H1 (cell line): Measurements from ENCODE around the gene SLTM. TPM values are rescaled to one million over a fixed set of nuclear protein-coding genes. Genes with fewer than 3 reads are reported as not detected.

ENCODE experiments used
- CTCF ChIA-PET: fragments of 300-600 bp; sonication (Branson Sonifier 250); formaldehyde crosslinking; loops from one replicate; lab custom pipeline; 2021; ENCODE audit not compliant: partially characterized antibody; lab: Charles Lee
- POLR2A ChIA-PET: fragments of 300-600 bp; sonication (Branson Sonifier 250); formaldehyde crosslinking; loops from one replicate; lab custom pipeline; 2021; ENCODE audit warnings: inconsistent platforms; ENCODE audit not compliant: partially characterized antibody; lab: Charles Lee
- DNase-seq, 2 experiments: peaks; one replicate each; pipeline versions ENCODE4 v3.0.0 to v3.0.0-alpha.2; 2010 to 2022; ENCODE audit warnings: low spot score in 2 of 2, low read depth in 1 of 2, mixed read lengths in 1 of 2
- FAIRE-seq: peaks from 2 replicates; lab custom pipeline; 2011; peaks lifted over from hg19 to GRCh38; lab: Jason Lieb, UNC
- H2AFZ ChIP-seq: 2 replicates; pipeline ENCODE4 v1.8.1; 2012; ENCODE audit warnings: low read length, inconsistent platforms
- H2AK5ac ChIP-seq: 2 replicates; pipeline ENCODE4 v1.6.1; 2013; ENCODE audit warnings: low read depth, low read length
- H2BK120ac ChIP-seq: replicated peaks from 2 replicates; pipeline ENCODE3; 2013; ENCODE audit warnings: low read depth, low read length, inconsistent platforms
- H2BK12ac ChIP-seq: 2 replicates; pipeline ENCODE4 v1.6.1; 2013; ENCODE audit warnings: low read depth, low read length
- H2BK15ac ChIP-seq: 2 replicates; pipeline ENCODE4 v1.6.1; 2013; ENCODE audit warnings: low read length
- H2BK20ac ChIP-seq: 2 replicates; pipeline ENCODE4 v1.6.1; 2013; ENCODE audit warnings: low read length
- H2BK5ac ChIP-seq: 2 replicates; pipeline ENCODE4 v1.6.1; 2013; ENCODE audit warnings: low read depth, low read length
- H3K14ac ChIP-seq: 2 replicates; pipeline ENCODE4 v1.6.1; 2013; ENCODE audit warnings: inconsistent platforms; ENCODE audit not compliant: insufficient read length
- H3K18ac ChIP-seq: 2 replicates; pipeline ENCODE4 v1.6.1; 2013; ENCODE audit warnings: low read length; ENCODE audit errors: extremely low read depth
- H3K23ac ChIP-seq: 2 replicates; pipeline ENCODE4 v1.6.1; 2013; ENCODE audit warnings: inconsistent platforms; ENCODE audit not compliant: insufficient read length
- H3K23me2 ChIP-seq: 2 replicates; pipeline ENCODE4 v1.6.1; 2013; ENCODE audit warnings: low read depth, low read length
- H3K27ac ChIP-seq: 2 replicates; pipeline ENCODE4 v1.6.1; 2011; ENCODE audit warnings: low read depth, low read length, inconsistent platforms
- H3K27me3 ChIP-seq, 4 experiments: replicated peaks in 1 of 4; 1 replicate in 1 of 4; 2 replicates in 3 of 4; pipeline versions ENCODE4 v1.6.1 to v1.8.1; 2011 to 2013; ENCODE audit warnings: low read length in 3 of 4, mild to moderate bottlenecking in 3 of 4, inconsistent platforms in 2 of 4, mixed read lengths in 2 of 4, moderate library complexity in 1 of 4; ENCODE audit not compliant: control insufficient read depth in 3 of 4, insufficient read depth in 3 of 4; ENCODE audit errors: extremely low read depth in 1 of 4
- H3K36me3 ChIP-seq, 4 experiments: 2 replicates each; pipeline versions ENCODE4 v1.6.1 to v1.8.1; 2011 to 2013; ENCODE audit warnings: mild to moderate bottlenecking in 4 of 4, low read length in 3 of 4, moderate library complexity in 2 of 4, control low read depth in 1 of 4, inconsistent platforms in 1 of 4; ENCODE audit not compliant: insufficient read depth in 4 of 4, control insufficient read depth in 2 of 4
- H3K4ac ChIP-seq: replicated peaks from 2 replicates; pipeline ENCODE3; 2013; ENCODE audit warnings: low read length, low read depth, mixed read lengths, inconsistent platforms; ENCODE audit not compliant: insufficient read length
- H3K4me1 ChIP-seq, 4 experiments: replicated peaks in 1 of 4; 1 replicate in 1 of 4; 2 replicates in 3 of 4; pipeline versions ENCODE4 v1.6.1 to v1.8.1; 2011 to 2013; ENCODE audit warnings: low read length in 3 of 4, inconsistent platforms in 2 of 4, mixed read lengths in 1 of 4; ENCODE audit not compliant: insufficient read depth in 4 of 4, control insufficient read depth in 3 of 4
- H3K4me2 ChIP-seq, 2 experiments: 2 replicates each; pipeline versions ENCODE4 v1.6.1 to v1.8.1; 2011 to 2013; ENCODE audit warnings: low read depth in 2 of 2, low read length in 2 of 2, control low read depth in 1 of 2, inconsistent platforms in 1 of 2, mild to moderate bottlenecking in 1 of 2; ENCODE audit not compliant: insufficient read depth in 1 of 2
- H3K4me3 ChIP-seq, 4 experiments: fragments of 200-600, 300-600 bp in 1 of 4; sonication (generic), shearing (Covaris generic), sonication (Bioruptor Twin) in 1 of 4; 2 replicates each; pipeline versions ENCODE4 v1.5.1 to v1.8.1; 2011 to 2016; ENCODE audit warnings: low read length in 4 of 4, low read depth in 3 of 4, control low read depth in 2 of 4, inconsistent platforms in 2 of 4, mild to moderate bottlenecking in 2 of 4, mixed read lengths in 1 of 4, moderate library complexity in 1 of 4; ENCODE audit not compliant: insufficient read depth in 2 of 4; ENCODE audit errors: extremely low read depth in 1 of 4
- H3K56ac ChIP-seq: replicated peaks from 2 replicates; pipeline ENCODE3; 2013; ENCODE audit warnings: low read depth, mild to moderate bottlenecking, mixed read lengths, low read length, inconsistent platforms; ENCODE audit not compliant: insufficient read length
- H3K79me1 ChIP-seq: 2 replicates; pipeline ENCODE4 v1.6.1; 2013; ENCODE audit warnings: low read depth, low read length, control low read depth
- H3K79me2 ChIP-seq, 2 experiments: 2 replicates each; pipeline versions ENCODE4 v1.6.1 to v1.8.1; 2012 to 2013; ENCODE audit warnings: low read length in 2 of 2, mild to moderate bottlenecking in 2 of 2, inconsistent platforms in 1 of 2; ENCODE audit not compliant: insufficient read depth in 2 of 2, control insufficient read depth in 1 of 2
- H3K9ac ChIP-seq, 4 experiments: replicated peaks in 1 of 4; 1 replicate in 1 of 4; 2 replicates in 3 of 4; pipeline versions ENCODE4 v1.6.1 to v1.8.1; 2011 to 2013; ENCODE audit warnings: low read depth in 3 of 4, low read length in 3 of 4, control low read depth in 2 of 4, mild to moderate bottlenecking in 2 of 4, moderate library complexity in 2 of 4, inconsistent platforms in 1 of 4; ENCODE audit errors: extremely low read depth in 1 of 4
- H3K9me3 ChIP-seq, 2 experiments: 2 replicates each; pipeline versions ENCODE4 v1.6.1 to v1.8.1; 2012 to 2013; ENCODE audit warnings: mild to moderate bottlenecking in 2 of 2, moderate library complexity in 2 of 2, control low read depth in 1 of 2, inconsistent platforms in 1 of 2, low read depth in 1 of 2, low read length in 1 of 2, mixed read lengths in 1 of 2; ENCODE audit not compliant: insufficient read depth in 2 of 2
- H4K20me1 ChIP-seq, 2 experiments: replicated peaks in 1 of 2; 2 replicates each; pipeline versions ENCODE3 to v1.8.1; 2011 to 2013; ENCODE audit warnings: inconsistent platforms in 2 of 2, low read length in 2 of 2, mild to moderate bottlenecking in 1 of 2; ENCODE audit not compliant: insufficient read depth in 2 of 2, control insufficient read depth in 1 of 2
- H4K5ac ChIP-seq: 2 replicates; pipeline ENCODE4 v1.6.1; 2013; ENCODE audit warnings: low read length, low read depth, mixed read lengths, inconsistent platforms; ENCODE audit not compliant: insufficient read length
- H4K8ac ChIP-seq: 2 replicates; pipeline ENCODE4 v1.8.0; 2013; ENCODE audit warnings: mild to moderate bottlenecking, moderate library complexity, low read length, inconsistent platforms; ENCODE audit not compliant: insufficient read depth; ENCODE audit errors: extremely low read depth
- H4K91ac ChIP-seq: replicated peaks from 2 replicates; pipeline ENCODE3; 2013; ENCODE audit warnings: low read length, mixed read lengths, inconsistent platforms; ENCODE audit not compliant: insufficient read length
- E2F6 ChIP-seq: IDR thresholded peaks from 2 replicates; pipeline ENCODE4 v1.6.1; 2012; ENCODE audit warnings: inconsistent platforms
- KDM4A ChIP-seq: IDR thresholded peaks from one replicate; pipeline ENCODE4 v1.7.1; 2012; ENCODE audit warnings: low read depth, mild to moderate bottlenecking, moderate library complexity, low read length, inconsistent platforms; ENCODE audit not compliant: severe bottlenecking
- MAX ChIP-seq: IDR thresholded peaks from 2 replicates; pipeline ENCODE4 v1.6.1; 2012; ENCODE audit warnings: inconsistent platforms
- NRF1 ChIP-seq: IDR thresholded peaks from 2 replicates; pipeline ENCODE4 v1.6.1; 2011; ENCODE audit warnings: mild to moderate bottlenecking, low read depth, low read length, improper control_type of control experiment
- RNF2 ChIP-seq: fragments of 200-900, 300-1000 bp; sonication (generic); IDR thresholded peaks from 2 replicates; pipeline ENCODE4 v1.7.1; 2016; ENCODE audit warnings: borderline replicate concordance, low read depth, mild to moderate bottlenecking, antibody characterized with exemption, low read length; ENCODE audit not compliant: poor library complexity, severe bottlenecking; ENCODE audit errors: missing control alignments
- SIN3A ChIP-seq, 2 experiments: IDR thresholded peaks in 1 of 2; conservative IDR thresholded peaks in 1 of 2; 2 replicates each; pipeline ENCODE4 v1.6.1; 2011 to 2012; ENCODE audit warnings: low read length in 2 of 2, improper control_type of control experiment in 1 of 2, low read depth in 1 of 2, mild to moderate bottlenecking in 1 of 2
- SP4 ChIP-seq: IDR thresholded peaks from 2 replicates; pipeline ENCODE4 v1.6.1; 2012; ENCODE audit warnings: low read length, inconsistent platforms
- SUZ12 ChIP-seq: fragments of 200-600 bp; sonication (generic); IDR thresholded peaks from 2 replicates; pipeline ENCODE4 v1.6.1; 2012; ENCODE audit warnings: mild to moderate bottlenecking, inconsistent platforms, low read length, moderate library complexity, mixed read lengths
- TAF1 ChIP-seq: IDR thresholded peaks from 2 replicates; pipeline ENCODE4 v1.6.1; 2011; ENCODE audit warnings: mild to moderate bottlenecking, low read depth, low read length
- TAF7 ChIP-seq: optimal IDR thresholded peaks from 2 replicates; pipeline ENCODE3; 2011; ENCODE audit warnings: low read depth, mild to moderate bottlenecking, inconsistent platforms, low read length, moderate library complexity, borderline replicate concordance
- TCF12 ChIP-seq: IDR thresholded peaks from 2 replicates; pipeline ENCODE4 v1.6.1; 2011; ENCODE audit warnings: low read depth, mild to moderate bottlenecking, low read length
- TEAD4 ChIP-seq: IDR thresholded peaks from 2 replicates; pipeline ENCODE4 v1.6.1; 2012; ENCODE audit warnings: low read depth, low read length, inconsistent platforms, mixed read lengths
- YY1 ChIP-seq: IDR thresholded peaks from 2 replicates; pipeline ENCODE4 v1.6.1; 2011; ENCODE audit warnings: low read depth, mild to moderate bottlenecking, low read length
- ZNF274 ChIP-seq: IDR thresholded peaks from 2 replicates; pipeline ENCODE4 v1.7.0; 2012; ENCODE audit warnings: low read length, borderline replicate concordance; ENCODE audit errors: extremely low read depth
- WGBS, 2 experiments: shearing (Covaris generic) in 1 of 2; methylation state at CpG; one replicate each; pipeline versions ENCODE4 v1.1.6 to v1.1.7; 2013 to 2015; ENCODE audit warnings: low lambda C conversion rate in 2 of 2, mixed read lengths in 2 of 2, inconsistent platforms in 1 of 2, low coverage in 1 of 2, missing lambda C conversion rate in 1 of 2; ENCODE audit not compliant: insufficient replicate concordance in 2 of 2, insufficient coverage in 1 of 2, insufficient read length in 1 of 2; ENCODE audit errors: extremely low coverage in 1 of 2, missing lambda C conversion rate in 1 of 2; 5-methylcytosine and 5-hydroxymethylcytosine counted together
- polyA plus RNA-seq, 7 experiments: library from polyadenylated mRNA; depleted of rRNA in 3 of 7; stranded (reverse) in 5 of 7; unstranded in 2 of 7; fragments of >200 nt in 5 of 7; fragments of 200-250 nt in 2 of 7; gene quantifications; 1 replicate in 5 of 7; 2 replicates in 1 of 7; 4 replicates in 1 of 7; pipeline versions ENCODE4 v1.2.1 to v1.2.3, GENCODE V29; 2011 to 2013; ENCODE audit warnings: missing spikeins in 2 of 7, mixed read lengths in 2 of 7
- total RNA-seq: library from RNA; stranded (reverse); fragmentation: NEBNext Ultra II Directional; extraction: Animal tissue kit (Norgen Biotek cat#: 25700); gene quantifications from 2 replicates; pipeline ENCODE4 v1.2.1, GENCODE V29; 2021

Gene SLTM
- total and polyA plus RNA-seq, 2 of the 8 experiments (the other 6 are each of a cell fraction or from before 2014, with no cell fraction given) = 30.8 to 149 TPM

- 83% methylated on average over 3 of the region's 4 CpGs; no CpG with 5 or more reads in 1 of the 2 experiments for WGBS, 2 experiments
- CTCF ChIA-PET = no interaction called here
- Histone ChIP-seq H3K4me1 (no peaks in the 10 kb centered on the region; a peak in 1 of 7 replicates), H3K18ac (no peak overlapping the region), H3K4me3 (no peak overlapping the region), H4K91ac (no peak overlapping the region), H3K79me2 (peaks cover 0 to 78% of the 10 kb centered on the region in 2 experiments; a peak in 2 of 4 replicates), H3K36me3 (peaks cover 3 to 89% (median 41%) of the 10 kb centered on the region in 4 experiments), H2BK20ac (no peak overlapping the region), H3K79me1 (no peaks in the 10 kb centered on the region), H3K56ac (no peak overlapping the region), H3K4ac (no peak overlapping the region), H3K27me3 (no peaks in the 10 kb centered on the region), H2AFZ (no peak overlapping the region), H4K20me1 (peaks cover 7 to 8% of the 10 kb centered on the region in 2 experiments), H3K9me3 (no peaks in the 10 kb centered on the region), H3K4me2 (no peak overlapping the region), H4K8ac (no peak overlapping the region), H3K23ac (no peak overlapping the region), H3K23me2 (no peaks in the 10 kb centered on the region), H3K14ac (no peak overlapping the region), H3K9ac (no peak overlapping the region), H2BK120ac (no peak overlapping the region), H2AK5ac (no peak overlapping the region), H3K27ac (no peak overlapping the region), H2BK12ac (no peak overlapping the region), H2BK5ac (no peak overlapping the region), H4K5ac (no peak overlapping the region), H2BK15ac (no peak overlapping the region)
- DNase-seq = no peak
- FAIRE-seq = no peak
- POLR2A ChIA-PET = no interaction called here
- TF ChIP-seq NRF1 = no peak
- no peak for TF ChIP-seq E2F6
- no peak for TF ChIP-seq YY1
- no peak for TF ChIP-seq TEAD4
- no peak for TF ChIP-seq SUZ12
- no peak for TF ChIP-seq RNF2
- no peak for TF ChIP-seq SIN3A (conservative IDR thresholded peaks at IDR 0.05 in 1 of 2, IDR thresholded peaks at IDR 0.05 in 1 of 2; ENCODE audit: low read depth in 1 of 2, low read length in 2 of 2)
- TF ChIP-seq TAF1 = no peak
- no peak for TF ChIP-seq TAF7
- TF ChIP-seq ZNF274 = no peak
- no peak for TF ChIP-seq SP4
- no peak for TF ChIP-seq KDM4A
- TF ChIP-seq TCF12 = no peak
- TF ChIP-seq MAX = no peak
These were observed 23.0 kb downstream of the SLTM start for GRCh38 chr15:58910456-58910855.
